Psoas muscle (tissue), 8 donors: ENCODE measurements around the gene RASGRP4. TPM values are rescaled to one million over a fixed set of nuclear protein-coding genes. Genes with fewer than 3 reads are reported as not detected.

Source experiments
- ATAC-seq, 4 donors: fragments of 200-7000 bp; cut with Tn5 transposase; one replicate each; pipeline ENCODE4 v1.9.1; 2020; ENCODE audit warnings: moderate library complexity in 3 of 4, mild to moderate bottlenecking in 2 of 4
- DNase-seq, 2 donors: peaks; one replicate each; pipeline ENCODE4 v3.0.0-alpha.2; 2020
- H3K27ac ChIP-seq: fragments of 200-600 bp; one replicate; pipeline ENCODE4 v1.8.0; 2022
- H3K27me3 ChIP-seq, 3 donors: fragments of 200-600 bp in 1 of 3; one replicate each; pipeline versions ENCODE4 v1.6.1 to v1.8.0; 2013 to 2022; ENCODE audit warnings: low read length in 2 of 3, mild to moderate bottlenecking in 2 of 3, moderate library complexity in 1 of 3; ENCODE audit not compliant: insufficient read depth in 3 of 3
- H3K36me3 ChIP-seq, 2 donors: fragments of 200-600 bp in 1 of 2; one replicate each; pipeline versions ENCODE4 v1.6.1 to v1.8.0; 2013 to 2022; ENCODE audit warnings: low read depth in 1 of 2, mild to moderate bottlenecking in 1 of 2, moderate library complexity in 1 of 2; ENCODE audit not compliant: insufficient read depth in 1 of 2
- H3K4me1 ChIP-seq: fragments of 200-600 bp; one replicate; pipeline ENCODE4 v1.8.0; 2022
- H3K4me3 ChIP-seq: fragments of 200-600 bp; one replicate; pipeline ENCODE4 v1.8.0; 2022; ENCODE audit warnings: mild to moderate bottlenecking
- H3K9me3 ChIP-seq: fragments of 200-600 bp; one replicate; pipeline ENCODE4 v1.8.0; 2022
- CTCF ChIP-seq: fragments of 200-600 bp; IDR thresholded peaks from one replicate; pipeline ENCODE4 v1.8.0; 2022; ENCODE audit warnings: antibody characterized with exemption
- WGBS, 3 donors: extraction: QIAGEN DNeasy Blood & Tissue Kit; methylation state at CpG; one replicate each; pipeline versions ENCODE4 v1.1.6 to v1.1.7; 2013; 5-methylcytosine and 5-hydroxymethylcytosine counted together
- intact Hi-C, 2 donors: fragments of 100-400 bp; cut with DNase I; formaldehyde crosslinking; loops; one replicate each; pipeline versions ENCODE4 v1.11.0 to v1.14.2; 2022
- polyA plus RNA-seq, 3 donors: library from polyadenylated mRNA; stranded (reverse); fragments of 200-250 nt; gene quantifications; one replicate each; pipeline ENCODE4 v1.2.3, GENCODE V29; 2013
- total RNA-seq, 4 donors: library from RNA; stranded (reverse); fragmentation: NEBNext Ultra II Directional in 2 of 4; extraction: Animal tissue kit (Norgen Biotek cat#: 25700) in 2 of 4; gene quantifications; one replicate each; pipeline versions ENCODE4 v1.2.1 to v1.2.4, GENCODE V29; 2021 to 2023
- donor health status: healthy with polysubstance abuse.
- donor health status: DM: no; HTN: no; CAD: no; lungs with moderate emphysema.
- donor health status: Bipolar disorder and iron deficiency.
- donor health status: healthy.
- donor health status: DM: yes; HTN: yes; CAD: no.
- donor health status: DM: no; HTN: no; CAD: no.
- donor health status: DM: no; HTN: no; CAD: no.
- donor health status: DM: yes; HTN: yes; CAD: no.

RASGRP4 gene
- total and polyA plus RNA-seq, 7 donors = 0.17 to 2.0 (median 0.44) TPM

DNA sequence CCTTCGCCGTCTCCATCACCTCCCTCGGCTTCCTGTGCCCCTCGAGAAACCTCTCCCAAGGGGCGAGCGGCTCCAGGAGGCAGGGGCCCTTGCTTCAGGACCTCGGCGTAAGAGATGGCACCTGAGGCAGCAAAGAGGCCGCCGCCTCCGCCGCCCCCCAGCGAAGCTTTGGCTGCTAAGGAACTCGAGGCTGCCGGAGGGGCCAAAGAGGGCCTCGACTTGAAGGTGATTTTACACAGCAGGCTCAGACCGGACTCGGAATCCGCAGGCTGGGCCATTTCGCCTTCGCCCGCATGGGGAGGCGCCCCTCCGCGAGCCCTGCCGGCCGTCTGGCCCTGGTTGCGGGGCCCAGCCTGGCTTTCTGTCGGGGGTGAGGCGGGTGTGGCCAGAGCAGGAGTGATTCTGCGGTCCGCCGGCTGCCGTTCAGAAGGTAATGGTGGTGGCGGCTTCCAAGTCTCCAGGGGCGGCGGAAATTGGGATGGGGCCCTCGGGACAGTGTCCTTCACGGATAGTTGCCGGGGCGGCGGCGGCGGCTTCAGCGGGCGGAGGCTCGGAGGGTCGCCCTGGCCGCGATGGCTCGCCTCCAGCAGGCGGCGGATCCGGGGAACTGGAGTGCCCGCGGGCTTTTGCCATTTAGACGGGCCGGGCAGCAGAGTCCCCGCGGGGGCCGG is 39.6 kb downstream of the RASGRP4 start:
- DNase-seq (peak in 1 of 2 donors; percentile 69), ATAC-seq (peak; percentile 3 to 17 (median 6))
- peaks cover 21 to 50% of the 10 kb centered on the region in 2 donors for H3K36me3 ChIP-seq
- no peak overlapping the region for H3K27ac ChIP-seq
- intact Hi-C loops = no loop called here
- 53 to 60% (median 54%) methylated on average over 50 to 61 of the region's 61 CpGs for WGBS, 3 donors
- peak overlapping the region; percentile 51 for H3K4me3 ChIP-seq
- TF ChIP-seq CTCF = no peak
- H3K27me3 ChIP-seq = no peaks in the 10 kb centered on the region
- H3K4me1 ChIP-seq = peaks cover 21% of the 10 kb centered on the region
- no peaks in the 10 kb centered on the region for H3K9me3 ChIP-seq

DNA sequence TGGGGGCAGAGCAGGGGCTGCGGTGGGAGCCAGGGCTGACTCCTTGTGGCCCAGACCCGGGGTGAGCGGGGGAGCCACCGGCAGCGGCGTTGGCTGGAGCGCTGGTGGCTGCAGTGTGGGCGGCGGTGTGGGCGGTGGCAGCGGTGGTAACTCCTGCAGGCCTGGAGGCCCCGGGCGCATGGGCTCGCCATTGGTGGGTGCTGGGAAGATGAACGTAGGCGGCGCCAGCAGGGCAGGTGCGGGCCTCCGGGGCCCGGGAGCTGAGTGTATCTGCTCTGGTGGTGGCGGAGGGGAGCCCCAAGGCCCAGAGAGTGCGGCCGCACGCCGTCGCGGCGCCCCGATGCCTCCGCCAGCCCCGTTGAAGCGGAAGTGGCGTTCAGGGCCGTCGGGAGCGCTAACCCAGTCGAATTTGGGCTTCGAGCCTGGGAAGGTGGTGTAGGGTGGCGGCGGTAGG is 40.2 kb downstream of the RASGRP4 start:
- DNase-seq = peak in 1 of 2 donors; percentile 72
- WGBS, 3 donors = 60 to 72% (median 69%) methylated on average over 34 to 40 of the region's 40 CpGs
- H3K36me3 ChIP-seq = peaks cover 23 to 56% of the 10 kb centered on the region in 2 donors
- peak in 3 of 4 donors; percentile 2 to 10 (median 2) for ATAC-seq
- H3K9me3 ChIP-seq = no peaks in the 10 kb centered on the region
- intact Hi-C loops = no loop called here
- H3K4me1 ChIP-seq = peaks cover 21% of the 10 kb centered on the region
- no peak overlapping the region for H3K27ac ChIP-seq
- no peak for TF ChIP-seq CTCF
- H3K4me3 ChIP-seq = no peak overlapping the region
- H3K27me3 ChIP-seq = peaks cover 0 to 3% (median 0%) of the 10 kb centered on the region in 3 donors

- intact Hi-C loops = no loop called here
- ATAC-seq = peak in 1 of 4 donors; percentile 1
- WGBS, 3 donors = 79 to 83% (median 83%) methylated on average over 37 to 40 of the region's 40 CpGs
These were observed 40.8 kb downstream of the RASGRP4 start for GRCh38 chr19:38385057-38385803.

More at GRCh38 chr19:38385057-38385803, 40.8 kb downstream of the RASGRP4 start:
- no peaks in the 10 kb centered on the region for H3K9me3 ChIP-seq
- peaks cover 23 to 62% of the 10 kb centered on the region in 2 donors for H3K36me3 ChIP-seq
- DNase-seq = no peak
- peaks cover 0 to 3% (median 0%) of the 10 kb centered on the region in 3 donors for H3K27me3 ChIP-seq
- no peak overlapping the region for H3K4me3 ChIP-seq
- H3K27ac ChIP-seq = no peak overlapping the region
- no peak for TF ChIP-seq CTCF
- peaks cover 21% of the 10 kb centered on the region for H3K4me1 ChIP-seq
